Measurements from ENCODE around the gene ANO3.
"Not testable (repeated sequence)": the region's sequence is repeated elsewhere in the genome, so short reads cannot be mapped to it uniquely, and the experiment has no call there.

ANO3 gene

DNA sequence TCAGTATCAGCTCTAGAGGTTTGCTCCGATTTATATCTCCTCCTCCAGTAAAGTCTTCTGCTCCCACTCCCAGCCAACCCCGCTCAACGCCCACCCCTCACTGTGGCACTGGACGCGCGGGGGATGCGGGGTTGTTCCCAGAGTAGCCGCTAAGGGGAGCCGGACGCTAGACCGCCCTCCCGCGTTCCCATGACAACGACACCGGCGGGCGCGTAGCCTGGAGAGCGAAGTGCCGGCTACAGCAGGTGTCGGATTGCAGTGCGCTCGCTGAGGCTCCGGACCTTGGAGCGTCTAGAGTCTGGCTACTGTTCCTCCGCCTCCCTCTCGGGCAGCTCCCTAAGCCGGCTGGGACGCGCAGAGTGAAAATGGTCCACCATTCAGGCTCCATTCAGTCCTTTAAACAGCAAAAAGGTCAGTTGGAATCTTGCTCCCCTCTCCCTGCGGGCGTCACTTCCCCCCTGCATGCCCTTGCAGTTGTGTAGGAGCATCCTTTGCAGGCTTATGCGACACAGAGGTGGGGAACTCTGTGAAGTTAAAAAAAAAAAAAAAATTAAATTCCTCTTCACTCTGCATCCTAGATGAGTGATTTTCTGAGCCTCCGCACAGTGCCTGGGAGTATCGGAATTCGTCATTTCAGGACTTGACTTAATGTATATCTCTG is at the start of gene ANO3:
Gene ANO3, plus strand, starts transcription at position 220 of the 661 bp plus-strand sequence. Its CDS starts 146 bp downstream, at position 366.
- TF ChIP-seq, protein P1, sequence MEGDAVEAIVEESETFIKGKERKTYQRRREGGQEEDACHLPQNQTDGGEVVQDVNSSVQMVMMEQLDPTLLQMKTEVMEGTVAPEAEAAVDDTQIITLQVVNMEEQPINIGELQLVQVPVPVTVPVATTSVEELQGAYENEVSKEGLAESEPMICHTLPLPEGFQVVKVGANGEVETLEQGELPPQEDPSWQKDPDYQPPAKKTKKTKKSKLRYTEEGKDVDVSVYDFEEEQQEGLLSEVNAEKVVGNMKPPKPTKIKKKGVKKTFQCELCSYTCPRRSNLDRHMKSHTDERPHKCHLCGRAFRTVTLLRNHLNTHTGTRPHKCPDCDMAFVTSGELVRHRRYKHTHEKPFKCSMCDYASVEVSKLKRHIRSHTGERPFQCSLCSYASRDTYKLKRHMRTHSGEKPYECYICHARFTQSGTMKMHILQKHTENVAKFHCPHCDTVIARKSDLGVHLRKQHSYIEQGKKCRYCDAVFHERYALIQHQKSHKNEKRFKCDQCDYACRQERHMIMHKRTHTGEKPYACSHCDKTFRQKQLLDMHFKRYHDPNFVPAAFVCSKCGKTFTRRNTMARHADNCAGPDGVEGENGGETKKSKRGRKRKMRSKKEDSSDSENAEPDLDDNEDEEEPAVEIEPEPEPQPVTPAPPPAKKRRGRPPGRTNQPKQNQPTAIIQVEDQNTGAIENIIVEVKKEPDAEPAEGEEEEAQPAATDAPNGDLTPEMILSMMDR (IDR thresholded peaks at IDR 0.05; ENCODE audit: low read depth, low read length) = peak; percentile 55
- H3K4me3 ChIP-seq (ENCODE audit: low read depth, low read length) = peak within 1 kb of the TSS; percentile 41

DNA sequence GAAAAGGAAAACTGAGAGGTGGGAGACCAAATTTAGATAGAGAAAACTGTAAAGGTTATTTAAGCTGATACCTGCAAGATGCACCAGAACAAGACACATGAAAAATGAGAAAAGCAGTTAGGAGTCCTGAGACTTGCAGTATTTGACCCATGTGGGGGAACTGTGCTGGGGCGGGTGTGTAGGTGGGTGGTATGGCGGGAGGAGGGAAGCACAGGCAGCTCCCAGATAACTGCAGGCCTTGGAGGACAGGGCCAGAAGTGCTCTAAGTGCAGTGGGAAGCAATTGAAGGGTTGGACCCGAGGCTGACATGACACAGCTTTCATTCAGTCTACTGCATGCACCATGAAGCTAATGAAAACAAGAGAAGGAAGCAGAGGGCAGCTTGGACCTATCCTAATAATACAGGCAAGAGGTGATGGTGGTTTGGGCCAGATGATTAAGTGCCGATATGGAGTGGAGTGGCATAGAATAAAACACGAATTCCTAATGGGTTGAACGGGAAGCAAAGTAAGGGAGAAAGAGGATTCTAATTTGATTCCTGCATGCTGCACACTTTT is 48.0 kb upstream of the ANO3 start:
- TF ChIP-seq, protein P1 (IDR thresholded peaks at IDR 0.05; ENCODE audit: low read depth, low read length) = no peak
- H3K4me3 ChIP-seq (ENCODE audit: low read depth, low read length) = peak overlapping the region; percentile 64; the same call in 1 of the 2 replicates

DNA sequence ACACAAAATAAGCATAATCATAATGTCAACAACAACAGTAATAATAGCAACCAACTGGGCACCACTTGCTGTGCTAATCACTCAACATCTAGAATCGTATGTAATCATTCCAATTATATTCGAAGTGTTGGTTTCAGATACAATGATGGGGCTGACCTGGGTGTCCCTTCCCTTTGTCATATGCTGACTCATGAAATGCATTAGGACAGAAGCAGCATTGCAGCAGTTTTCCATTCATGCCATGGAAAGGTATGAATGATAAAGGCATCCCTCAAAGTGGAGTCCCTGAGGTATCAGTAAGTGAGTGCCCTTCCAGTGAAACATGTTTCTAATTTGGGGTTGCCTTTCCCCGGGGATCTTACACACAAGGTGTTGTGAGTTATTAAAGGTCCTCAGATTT is 46.3 kb upstream of the ANO3 start:
- TF ChIP-seq, protein P1 (IDR thresholded peaks at IDR 0.05; ENCODE audit: low read depth, low read length) = no peak
- no peak overlapping the region for H3K4me3 ChIP-seq (ENCODE audit: low read depth, low read length)

DNA sequence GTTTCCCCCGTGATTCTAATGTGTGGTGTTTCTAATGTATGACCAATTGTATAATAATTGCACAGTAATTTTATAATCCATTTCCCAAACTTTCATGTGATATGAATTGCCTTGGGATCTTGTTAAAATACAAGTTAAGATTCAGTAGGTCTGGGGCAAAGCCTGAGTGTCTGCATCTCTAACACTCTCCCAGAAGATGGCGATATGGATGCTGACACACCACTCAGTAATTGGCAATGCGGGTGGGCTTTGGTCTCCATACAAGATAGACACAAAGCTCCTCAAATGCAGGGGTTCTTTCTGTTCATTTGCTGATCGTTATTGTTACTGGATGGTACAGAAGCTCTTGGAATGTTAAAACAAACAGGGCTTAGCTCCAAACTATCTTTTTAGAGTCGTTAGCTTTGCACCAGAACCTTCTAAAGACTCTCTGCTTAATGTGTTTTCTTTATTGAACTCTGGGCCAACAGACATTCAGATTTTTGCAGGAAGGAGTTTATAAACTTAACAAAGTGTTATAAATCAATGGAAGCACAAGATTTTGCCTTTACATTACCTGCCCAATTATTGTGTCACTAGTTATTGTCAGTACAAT is 45.4 kb upstream of the ANO3 start:
- TF ChIP-seq, protein P1 (IDR thresholded peaks at IDR 0.05; ENCODE audit: low read depth, low read length) = peak; percentile 32
- peak overlapping the region; percentile 25; the same call in 1 of the 2 replicates for H3K4me3 ChIP-seq (ENCODE audit: low read depth, low read length)

DNA sequence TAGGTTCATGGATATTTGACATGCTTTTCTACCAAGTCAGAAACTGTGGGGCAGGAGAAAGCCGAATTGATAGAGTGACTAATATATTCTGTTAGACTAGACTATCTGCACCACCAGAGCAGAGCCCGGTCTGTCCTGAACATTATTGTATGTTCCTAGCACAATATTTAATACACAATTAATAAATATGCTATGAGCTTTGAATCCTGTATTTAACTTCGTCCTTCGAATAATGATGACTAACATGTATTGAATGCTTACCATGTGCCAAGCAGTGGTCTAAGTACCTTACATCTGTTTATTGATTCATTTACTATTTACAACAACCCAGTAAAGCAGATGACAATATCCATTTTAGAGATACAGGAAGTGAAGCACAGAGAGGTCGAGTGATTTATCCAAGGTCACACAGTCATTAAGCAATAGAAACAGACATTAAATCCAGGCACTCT is 44.8 kb upstream of the ANO3 start:
- H3K4me3 ChIP-seq (ENCODE audit: low read depth, low read length) = no peak overlapping the region
- TF ChIP-seq, protein P1 (IDR thresholded peaks at IDR 0.05; ENCODE audit: low read depth, low read length) = no peak

DNA sequence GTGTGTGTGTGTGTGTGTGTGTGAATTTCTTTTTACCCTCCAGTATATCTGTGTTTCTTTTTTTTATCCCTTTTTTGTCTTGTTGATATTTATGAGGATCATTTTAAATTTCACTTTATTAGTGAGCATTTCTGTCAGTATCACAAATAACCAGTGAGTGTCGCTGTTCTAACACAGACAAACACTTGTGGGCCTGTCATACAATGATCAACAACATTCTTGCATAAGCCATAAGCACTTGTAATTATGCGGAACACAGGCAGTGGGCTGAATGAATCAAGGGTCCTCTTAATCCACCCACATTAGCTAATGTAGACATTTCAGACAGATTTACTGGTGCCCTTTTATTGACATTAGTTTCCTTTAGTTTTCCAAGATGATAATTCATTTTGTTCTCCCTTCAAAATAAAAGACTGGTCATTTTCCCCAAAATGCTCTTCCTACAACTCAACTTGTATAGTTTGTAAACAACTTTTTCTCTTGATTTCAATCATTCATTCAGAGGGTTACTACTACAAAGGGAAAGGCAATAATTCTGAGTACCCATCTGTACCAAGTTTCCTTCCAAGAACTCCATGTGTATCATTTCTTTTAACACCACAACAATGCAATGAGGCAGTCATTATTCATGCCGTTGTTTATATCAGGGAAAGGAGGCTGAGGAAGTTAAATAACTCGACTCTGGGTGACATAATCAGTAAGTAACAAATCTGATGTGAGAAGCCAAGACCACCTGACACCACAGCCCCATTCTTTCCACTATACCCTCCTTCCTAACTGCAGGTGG is 34.5 kb upstream of the ANO3 start:
- TF ChIP-seq, protein P1 (IDR thresholded peaks at IDR 0.05; ENCODE audit: low read depth, low read length) = peak; percentile 55
- H3K4me3 ChIP-seq (ENCODE audit: low read depth, low read length) = no peak overlapping the region

DNA sequence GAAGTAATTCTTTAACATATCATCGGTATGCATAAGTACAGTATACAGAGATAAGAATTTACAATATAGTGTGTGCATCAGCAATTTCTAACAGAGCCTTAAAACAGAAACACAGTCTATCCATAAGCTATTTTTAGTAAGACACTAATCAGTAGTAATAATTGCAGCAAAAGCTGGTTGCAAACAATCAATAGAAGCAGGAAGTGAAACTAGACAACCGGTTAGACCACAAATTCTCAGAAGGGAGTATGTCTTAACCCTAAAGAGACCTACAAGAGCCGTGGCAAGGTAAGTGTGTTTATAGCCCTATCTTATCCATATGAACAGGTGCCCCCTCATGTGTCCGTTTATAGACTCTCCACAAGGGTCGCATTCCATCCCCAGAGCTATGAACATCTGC is 15.6 kb upstream of the ANO3 start:
- H3K4me3 ChIP-seq (ENCODE audit: low read depth, low read length) = not testable (repeated sequence)

All from WI38 (cell line).